Epithelial cell of alveolus of lung (primary cell): ENCODE measurements around the gene ID2. TPM values are rescaled to one million over a fixed set of nuclear protein-coding genes. Genes with fewer than 3 reads are reported as not detected.

Experiments used
- total RNA-seq: library from RNA; depleted of rRNA; stranded (reverse); fragments of >200 nt; gene quantifications from 2 replicates; pipeline ENCODE4 v1.2.1, GENCODE V29; 2015

ID2 gene
- total RNA-seq, result 31.5 and 267 TPM in 2 replicates

GRCh38 chr2:8681786-8682692, at the start of gene ID2:
TSS of gene ID2 (plus strand) at chr2:8682056. CDS start at chr2:8682166, 110 bp downstream.

Other genes starting within 250 kb of the ID2 start
- 21.7 and 45.6 TPM in 2 replicates for gene KIDINS220, start 155.6 kb downstream of the ID2 start, total RNA-seq